Keratinocyte (primary cell): Measurements from ENCODE around the gene LAMC3. TPM values are rescaled to one million over a fixed set of nuclear protein-coding genes. Genes with fewer than 3 reads are reported as not detected.

Source experiments
- DNase-seq: peaks from one replicate; pipeline ENCODE4 v3.0.0-alpha.2; 2011; ENCODE audit warnings: low read depth, missing footprints, low spot score
- FAIRE-seq: peaks from 2 replicates; lab custom pipeline; 2011; peaks lifted over from hg19 to GRCh38; lab: Jason Lieb, UNC
- H2AFZ ChIP-seq: 2 replicates; pipeline ENCODE4 v1.6.0; 2012; ENCODE audit warnings: low read length, control low read depth, inconsistent platforms; ENCODE audit not compliant: control insufficient read depth
- H3K27ac ChIP-seq: 2 replicates; pipeline ENCODE4 v1.5.1; 2011; ENCODE audit warnings: low read length; ENCODE audit not compliant: control insufficient read depth, insufficient read depth
- H3K27me3 ChIP-seq: 3 replicates; pipeline ENCODE4 v1.6.0; 2011; ENCODE audit warnings: low read length; ENCODE audit not compliant: control insufficient read depth, insufficient read depth; ENCODE audit errors: extremely low read depth
- H3K36me3 ChIP-seq, 2 experiments: 2 replicates in 1 of 2; 3 replicates in 1 of 2; pipeline ENCODE4 v1.5.1; 2011; ENCODE audit warnings: low read length in 2 of 2, mild to moderate bottlenecking in 1 of 2; ENCODE audit not compliant: control insufficient read depth in 2 of 2, insufficient read depth in 2 of 2; ENCODE audit errors: extremely low read depth in 1 of 2
- H3K4me1 ChIP-seq: 3 replicates; pipeline ENCODE4 v1.5.1; 2011; ENCODE audit warnings: low read length; ENCODE audit not compliant: control insufficient read depth, insufficient read depth; ENCODE audit errors: extremely low read depth
- H3K4me2 ChIP-seq: 3 replicates; pipeline ENCODE4 v1.6.0; 2011; ENCODE audit warnings: low read depth, low read length; ENCODE audit not compliant: control insufficient read depth, insufficient read depth; ENCODE audit errors: extremely low read depth
- H3K4me3 ChIP-seq, 3 experiments: fragments of 200-600 bp in 1 of 3; sonication (generic) in 1 of 3; 2 replicates in 2 of 3; 3 replicates in 1 of 3; pipeline ENCODE4 v1.5.1; 2011 to 2016; ENCODE audit warnings: low read length in 3 of 3, mild to moderate bottlenecking in 3 of 3, control low read depth in 2 of 3, inconsistent platforms in 1 of 3, low read depth in 1 of 3, mixed read lengths in 1 of 3, mixed run types in 1 of 3, moderate library complexity in 1 of 3; ENCODE audit not compliant: control insufficient read depth in 2 of 3, insufficient read depth in 2 of 3; ENCODE audit errors: extremely low read depth in 1 of 3
- H3K79me2 ChIP-seq: 2 replicates; pipeline ENCODE4 v1.6.0; 2012; ENCODE audit warnings: low read length; ENCODE audit not compliant: control insufficient read depth, insufficient read depth
- H3K9ac ChIP-seq: 3 replicates; pipeline ENCODE4 v1.6.0; 2011; ENCODE audit warnings: low read length; ENCODE audit not compliant: control insufficient read depth, insufficient read depth; ENCODE audit errors: extremely low read depth
- H3K9me1 ChIP-seq: 3 replicates; pipeline ENCODE4 v1.6.0; 2011; ENCODE audit warnings: low read length; ENCODE audit not compliant: control insufficient read depth, insufficient read depth; ENCODE audit errors: extremely low read depth
- H3K9me3 ChIP-seq: 2 replicates; pipeline ENCODE4 v1.5.1; 2012; ENCODE audit warnings: low read depth, low read length; ENCODE audit not compliant: control insufficient read depth
- H4K20me1 ChIP-seq: 3 replicates; pipeline ENCODE4 v1.6.0; 2011; ENCODE audit warnings: low read length; ENCODE audit not compliant: control insufficient read depth, insufficient read depth; ENCODE audit errors: extremely low read depth
- CTCF ChIP-seq, 3 experiments: IDR thresholded peaks in 1 of 3; conservative IDR thresholded peaks in 1 of 3; optimal IDR thresholded peaks in 1 of 3; 2 replicates in 2 of 3; 3 replicates in 1 of 3; pipeline versions ENCODE3 to v1.5.1; 2011; ENCODE audit warnings: low read length in 3 of 3, mild to moderate bottlenecking in 3 of 3, moderate library complexity in 2 of 3, control low read depth in 1 of 3, inconsistent platforms in 1 of 3; ENCODE audit not compliant: insufficient read depth in 2 of 3; ENCODE audit errors: extremely low read depth in 1 of 3
- EZH2 ChIP-seq: IDR thresholded peaks from one replicate; pipeline ENCODE4 v1.6.1; 2012; ENCODE audit warnings: inconsistent platforms, mild to moderate bottlenecking, low read length, moderate library complexity
- dilution Hi-C: fragments of 300-500 bp; cut with MboI; formaldehyde crosslinking; loops from one replicate; pipeline ENCODE4 v1.7.0; 2020; ENCODE audit warnings: low sequenced_read_pairs; ENCODE audit not compliant: extremely low pct_ligation_motif_present
- polyA plus RNA-seq, 5 experiments: library from polyadenylated mRNA; depleted of rRNA in 3 of 5; stranded (reverse) in 3 of 5; stranded (forward) in 1 of 5; unstranded in 1 of 5; fragments of >200 nt; gene quantifications; 1 replicate in 1 of 5; 2 replicates in 3 of 5; 3 replicates in 1 of 5; pipeline versions ENCODE4 v1.2.1 to v1.2.3, GENCODE V29; 2011 to 2012; ENCODE audit warnings: missing spikeins in 2 of 5, low read depth in 1 of 5, low replicate concordance in 1 of 5

Gene LAMC3
- polyA plus RNA-seq, 1 donor (not counting 4 experiments of a cell fraction or from before 2014, with no cell fraction given): not detected

GRCh38 chr9:130996676-130997394, 12.1 kb upstream of the LAMC3 start:
- H3K27me3 ChIP-seq: peaks cover 41% of the 10 kb centered on the region
- dilution Hi-C loops: no loop called here
- no peak overlapping the region for H3K27ac ChIP-seq
- no peak overlapping the region for H3K4me3 ChIP-seq
- H3K36me3 ChIP-seq: no peaks in the 10 kb centered on the region
- no peak for TF ChIP-seq EZH2
- TF ChIP-seq CTCF (optimal IDR thresholded peaks at IDR 0.05 in 1 of 3, IDR thresholded peaks at IDR 0.05 in 1 of 3, conservative IDR thresholded peaks at IDR 0.05 in 1 of 3; ENCODE audit: extremely low read depth in 1 of 3, insufficient read depth in 2 of 3, low read length in 3 of 3): no peak
- no peaks in the 10 kb centered on the region for H3K9me1 ChIP-seq
- no peaks in the 10 kb centered on the region for H3K9me3 ChIP-seq
- H4K20me1 ChIP-seq: peaks cover 7% of the 10 kb centered on the region
- H3K9ac ChIP-seq: no peak overlapping the region
- no peak overlapping the region for H3K4me2 ChIP-seq
- H3K4me1 ChIP-seq: peaks cover 3% of the 10 kb centered on the region
- DNase-seq: no peak
- FAIRE-seq: no peak
- no peaks in the 10 kb centered on the region for H3K79me2 ChIP-seq
- H2AFZ ChIP-seq: no peak overlapping the region

GRCh38 chr9:130997395-130997684, 11.6 kb upstream of the LAMC3 start:
- H3K9ac ChIP-seq: no peak overlapping the region
- peaks cover 3% of the 10 kb centered on the region for H3K4me1 ChIP-seq
- TF ChIP-seq EZH2: no peak
- no peak for TF ChIP-seq CTCF (optimal IDR thresholded peaks at IDR 0.05 in 1 of 3, IDR thresholded peaks at IDR 0.05 in 1 of 3, conservative IDR thresholded peaks at IDR 0.05 in 1 of 3; ENCODE audit: extremely low read depth in 1 of 3, insufficient read depth in 2 of 3, low read length in 3 of 3)
- FAIRE-seq (no peak), DNase-seq (no peak)
- H3K27ac ChIP-seq: no peak overlapping the region
- H3K9me1 ChIP-seq: no peaks in the 10 kb centered on the region
- H3K27me3 ChIP-seq: peaks cover 38% of the 10 kb centered on the region
- dilution Hi-C loops: no loop called here
- H3K36me3 ChIP-seq: no peaks in the 10 kb centered on the region
- no peak overlapping the region for H2AFZ ChIP-seq
- H3K9me3 ChIP-seq: no peaks in the 10 kb centered on the region
- H3K4me2 ChIP-seq: no peak overlapping the region
- H4K20me1 ChIP-seq: peaks cover 7% of the 10 kb centered on the region
- H3K4me3 ChIP-seq: no peak overlapping the region
- no peaks in the 10 kb centered on the region for H3K79me2 ChIP-seq
